Activated naive CD4-positive, alpha-beta T cell treated with anti-CD3 and anti-CD28 coated beads for 36 hours (primary cell): ENCODE measurements around the gene RRM1. TPM values are rescaled to one million over a fixed set of nuclear protein-coding genes. Genes with fewer than 3 reads are reported as not detected.
"Not testable (repeated sequence)": the region's sequence is repeated elsewhere in the genome, so short reads cannot be mapped to it uniquely, and the experiment has no call there.

ENCODE experiments used
- CTCF ChIA-PET: fragments of 350-600 bp; sonication (Branson Sonifier 250); formaldehyde crosslinking; loops from one replicate; lab custom pipeline; 2021; ENCODE audit warnings: antibody characterized with exemption; lab: Charles Lee
- DNase-seq: peaks from one replicate; pipeline ENCODE4 v3.0.0-alpha.2; 2020
- H3K27ac Mint-ChIP-seq: one replicate; pipeline ENCODE4 v1.8.0; 2021; ENCODE audit warnings: mild to moderate bottlenecking, mixed read lengths
- H3K27me3 Mint-ChIP-seq: one replicate; pipeline ENCODE4 v1.8.0; 2021; ENCODE audit warnings: low read depth, mixed read lengths
- H3K36me3 Mint-ChIP-seq: one replicate; pipeline ENCODE4 v1.8.0; 2021; ENCODE audit warnings: low read depth, mixed read lengths
- H3K4me1 Mint-ChIP-seq: one replicate; pipeline ENCODE4 v1.8.0; 2021; ENCODE audit warnings: low read depth, mixed read lengths
- H3K4me3 Mint-ChIP-seq: one replicate; pipeline ENCODE4 v1.8.0; 2021; ENCODE audit warnings: mild to moderate bottlenecking, moderate library complexity, mixed read lengths
- H3K9me3 Mint-ChIP-seq: one replicate; pipeline ENCODE4 v1.8.0; 2021; ENCODE audit warnings: mixed read lengths
- intact Hi-C: fragments of 100-400 bp; cut with micrococcal nuclease; formaldehyde crosslinking; loops from one replicate; pipeline ENCODE4 v1.15.1; 2023
- total RNA-seq, 2 experiments: library from RNA; stranded (reverse); gene quantifications; one replicate each; pipeline ENCODE4 v1.2.3, GENCODE V29; 2021

RRM1 gene
- total RNA-seq, 2 experiments from 2014 or later, result 296 to 311 TPM

- no peak for DNase-seq
- Mint-ChIP-seq H3K36me3 (peaks cover 44% of the 10 kb centered on the region), H3K4me1 (peaks cover 12% of the 10 kb centered on the region), H3K4me3 (no peak overlapping the region), H3K27me3 (no peaks in the 10 kb centered on the region), H3K9me3 (no peaks in the 10 kb centered on the region), H3K27ac (no peak overlapping the region)
- CTCF ChIA-PET, result no interaction called here
- intact Hi-C loops, result no loop called here
Measured at GRCh38 chr11:4105916-4106315, 11.3 kb downstream of the RRM1 start.

GRCh38 chr11:4111834-4112233 lies 17.2 kb downstream of the RRM1 start:
- Mint-ChIP-seq H3K27me3 (no peaks in the 10 kb centered on the region), H3K4me3 (no peak overlapping the region), H3K9me3 (no peaks in the 10 kb centered on the region), H3K27ac (no peak overlapping the region), H3K36me3 (peaks cover 47% of the 10 kb centered on the region), H3K4me1 (peaks cover 4% of the 10 kb centered on the region)
- CTCF ChIA-PET, result no interaction called here
- no peak for DNase-seq
- intact Hi-C loops, result no loop called here

GRCh38 chr11:4115128-4115527 lies 20.5 kb downstream of the RRM1 start:
- CTCF ChIA-PET, result no interaction called here
- H3K4me3 Mint-ChIP-seq, result no peak overlapping the region
- H3K4me1 Mint-ChIP-seq, result peaks cover 12% of the 10 kb centered on the region
- H3K36me3 Mint-ChIP-seq, result peaks cover 45% of the 10 kb centered on the region
- intact Hi-C loops, result no loop called here
- H3K27me3 Mint-ChIP-seq, result no peaks in the 10 kb centered on the region
- no peaks in the 10 kb centered on the region for H3K9me3 Mint-ChIP-seq
- DNase-seq, result no peak
- H3K27ac Mint-ChIP-seq, result no peak overlapping the region

- H3K9me3 Mint-ChIP-seq, result no peaks in the 10 kb centered on the region
- DNase-seq, result no peak
- no peak overlapping the region for H3K4me3 Mint-ChIP-seq
- H3K36me3 Mint-ChIP-seq, result peaks cover 55% of the 10 kb centered on the region
- H3K27me3 Mint-ChIP-seq, result no peaks in the 10 kb centered on the region
- no peak overlapping the region for H3K27ac Mint-ChIP-seq
- H3K4me1 Mint-ChIP-seq, result peaks cover 12% of the 10 kb centered on the region
- intact Hi-C loops, result no loop called here
- CTCF ChIA-PET, result no interaction called here
Measured at GRCh38 chr11:4118107-4118506, 23.5 kb downstream of the RRM1 start.

- H3K9me3 Mint-ChIP-seq, result no peaks in the 10 kb centered on the region
- no peaks in the 10 kb centered on the region for H3K27me3 Mint-ChIP-seq
- H3K27ac Mint-ChIP-seq, result no peak overlapping the region
- no peak overlapping the region for H3K4me3 Mint-ChIP-seq
- DNase-seq, result no peak
- H3K36me3 Mint-ChIP-seq, result peaks cover 70% of the 10 kb centered on the region
- peaks cover 3% of the 10 kb centered on the region for H3K4me1 Mint-ChIP-seq
- CTCF ChIA-PET, result no interaction called here
- intact Hi-C loops, result no loop called here
Measured at GRCh38 chr11:4123218-4123617, 28.6 kb downstream of the RRM1 start.

GRCh38 chr11:4125141-4125540 lies 30.5 kb downstream of the RRM1 start:
- DNase-seq, result no peak
- no peaks in the 10 kb centered on the region for H3K9me3 Mint-ChIP-seq
- H3K4me1 Mint-ChIP-seq, result no peaks in the 10 kb centered on the region
- H3K4me3 Mint-ChIP-seq, result no peak overlapping the region
- CTCF ChIA-PET, result interaction anchor here (0.6 kb wide), 2 partner anchors 8 to 319 kb away, joined by 3 to 4 read pairs; no protein-coding TSS in a partner anchor
- H3K27ac Mint-ChIP-seq, result no peak overlapping the region
- intact Hi-C loops, result no loop called here
- H3K36me3 Mint-ChIP-seq, result peaks cover 67% of the 10 kb centered on the region
- no peaks in the 10 kb centered on the region for H3K27me3 Mint-ChIP-seq

- peaks cover 65% of the 10 kb centered on the region for H3K36me3 Mint-ChIP-seq
- DNase-seq, result no peak
- H3K27ac Mint-ChIP-seq, result no peak overlapping the region
- intact Hi-C loops, result no loop called here
- no peak overlapping the region for H3K4me3 Mint-ChIP-seq
- CTCF ChIA-PET, result no interaction called here
- no peaks in the 10 kb centered on the region for H3K9me3 Mint-ChIP-seq
- H3K4me1 Mint-ChIP-seq, result no peaks in the 10 kb centered on the region
- H3K27me3 Mint-ChIP-seq, result no peaks in the 10 kb centered on the region
Measured at GRCh38 chr11:4127357-4127756, 32.8 kb downstream of the RRM1 start.

GRCh38 chr11:4130219-4130618 lies 35.6 kb downstream of the RRM1 start:
- Mint-ChIP-seq H3K36me3 (peaks cover 67% of the 10 kb centered on the region), H3K27ac (peak overlapping the region; percentile 53)
- H3K9me3 Mint-ChIP-seq, intact Hi-C loops, DNase-seq, H3K4me1 Mint-ChIP-seq, H3K4me3 Mint-ChIP-seq, H3K27me3 Mint-ChIP-seq: not testable (repeated sequence)
- CTCF ChIA-PET, result interaction anchor here (0.5 kb wide), 1 partner anchor 65 kb away, joined by 3 read pairs; no protein-coding TSS in a partner anchor

- CTCF ChIA-PET, result interaction anchor here (1.3 kb wide), 1 partner anchor 62 kb away, joined by 3 read pairs; no protein-coding TSS in a partner anchor
- Mint-ChIP-seq H3K27ac (no peak overlapping the region), H3K36me3 (peaks cover 68% of the 10 kb centered on the region), H3K4me1 (no peaks in the 10 kb centered on the region), H3K4me3 (no peak overlapping the region), H3K9me3 (peaks cover 11% of the 10 kb centered on the region), H3K27me3 (no peaks in the 10 kb centered on the region)
- DNase-seq, result no peak
- intact Hi-C loops, result no loop called here
Measured at GRCh38 chr11:4134806-4135205, 40.2 kb downstream of the RRM1 start.

GRCh38 chr11:4138497-4138896 lies 43.9 kb downstream of the RRM1 start:
- intact Hi-C loops, result no loop called here
- H3K4me3 Mint-ChIP-seq, result no peak overlapping the region
- peaks cover 81% of the 10 kb centered on the region for H3K36me3 Mint-ChIP-seq
- no peaks in the 10 kb centered on the region for H3K27me3 Mint-ChIP-seq
- CTCF ChIA-PET, result no interaction called here
- H3K27ac Mint-ChIP-seq, result no peak overlapping the region
- peaks cover 18% of the 10 kb centered on the region for H3K9me3 Mint-ChIP-seq
- H3K4me1 Mint-ChIP-seq, result no peaks in the 10 kb centered on the region
- no peak for DNase-seq

- H3K9me3 Mint-ChIP-seq, result peaks cover 18% of the 10 kb centered on the region
- no peak for DNase-seq
- H3K4me1 Mint-ChIP-seq, result no peaks in the 10 kb centered on the region
- H3K27me3 Mint-ChIP-seq, result no peaks in the 10 kb centered on the region
- H3K4me3 Mint-ChIP-seq, result no peak overlapping the region
- peaks cover 68% of the 10 kb centered on the region for H3K36me3 Mint-ChIP-seq
- intact Hi-C loops, result no loop called here
- H3K27ac Mint-ChIP-seq, result no peak overlapping the region
- CTCF ChIA-PET, result interaction anchor here (0.6 kb wide), 1 partner anchor 490 kb away, joined by 3 read pairs; no protein-coding TSS in a partner anchor
Measured at GRCh38 chr11:4140067-4140636, 45.6 kb downstream of the RRM1 start.

- Mint-ChIP-seq H3K4me1 (no peaks in the 10 kb centered on the region), H3K9me3 (no peaks in the 10 kb centered on the region), H3K27me3 (no peaks in the 10 kb centered on the region), H3K36me3 (peaks cover 22% of the 10 kb centered on the region), H3K4me3 (no peak overlapping the region), H3K27ac (no peak overlapping the region)
- intact Hi-C loops, result no loop called here
- CTCF ChIA-PET, result no interaction called here
- no peak for DNase-seq
Measured at GRCh38 chr11:4146070-4146771, 51.6 kb downstream of the RRM1 start.

GRCh38 chr11:4146772-4147098 lies 52.1 kb downstream of the RRM1 start:
- CTCF ChIA-PET, result no interaction called here
- H3K9me3 Mint-ChIP-seq, result no peaks in the 10 kb centered on the region
- peaks cover 17% of the 10 kb centered on the region for H3K36me3 Mint-ChIP-seq

More at GRCh38 chr11:4146772-4147098, 52.1 kb downstream of the RRM1 start:
- Mint-ChIP-seq H3K27ac (no peak overlapping the region), H3K27me3 (no peaks in the 10 kb centered on the region), H3K4me3 (no peak overlapping the region), H3K4me1 (no peaks in the 10 kb centered on the region)
- intact Hi-C loops, result no loop called here
- DNase-seq, result no peak
